ENCODE measurements around the gene RFX8.
"Not testable (repeated sequence)": the region's sequence is repeated elsewhere in the genome, so short reads cannot be mapped to it uniquely, and the experiment has no call there.

The RFX8 gene

GRCh38 chr2:101486258-101486701, 11.4 kb upstream of the RFX8 start:
- DNase-seq (ENCODE audit: low read depth): no peak

GRCh38 chr2:101485856-101486255, 10.9 kb upstream of the RFX8 start:
- no peak for DNase-seq (ENCODE audit: low read depth)

GRCh38 chr2:101480764-101481163, 5.9 kb upstream of the RFX8 start:
- no peak for DNase-seq (ENCODE audit: low read depth)

- no peak for DNase-seq (ENCODE audit: low read depth)
Observed at GRCh38 chr2:101479810-101480209, 4.9 kb upstream of the RFX8 start.

GRCh38 chr2:101479328-101479727, 4.4 kb upstream of the RFX8 start:
- no peak for DNase-seq (ENCODE audit: low read depth)

- DNase-seq (ENCODE audit: low read depth): no peak
Observed at GRCh38 chr2:101478181-101479001, 3.5 kb upstream of the RFX8 start.

- DNase-seq (ENCODE audit: low read depth): no peak
Observed at GRCh38 chr2:101477556-101477955, 2.6 kb upstream of the RFX8 start.

GRCh38 chr2:101476605-101477208, 1.8 kb upstream of the RFX8 start:
- DNase-seq (ENCODE audit: low read depth): no peak

- DNase-seq (ENCODE audit: low read depth): no peak
Observed at GRCh38 chr2:101473911-101474701, 806 bp downstream of the RFX8 start.

- DNase-seq (ENCODE audit: low read depth): no peak
Observed at GRCh38 chr2:101473591-101473910, 1.4 kb downstream of the RFX8 start.

GRCh38 chr2:101469863-101470262, 5.0 kb downstream of the RFX8 start:
- DNase-seq (ENCODE audit: low read depth): no peak

GRCh38 chr2:101467306-101467705, 7.6 kb downstream of the RFX8 start:
- no peak for DNase-seq (ENCODE audit: low read depth)

- no peak for DNase-seq (ENCODE audit: low read depth)
Observed at GRCh38 chr2:101466426-101466825, 8.5 kb downstream of the RFX8 start.

GRCh38 chr2:101464841-101465240, 10.1 kb downstream of the RFX8 start:
- DNase-seq (ENCODE audit: low read depth): no peak

- DNase-seq (ENCODE audit: low read depth): peak; percentile 42
Observed at GRCh38 chr2:101463911-101464641, 10.8 kb downstream of the RFX8 start.

GRCh38 chr2:101463421-101463820, 11.5 kb downstream of the RFX8 start:
- no peak for DNase-seq (ENCODE audit: low read depth)

GRCh38 chr2:101461381-101461780, 13.5 kb downstream of the RFX8 start:
- DNase-seq (ENCODE audit: low read depth): no peak

- not testable (repeated sequence) for DNase-seq (ENCODE audit: low read depth)
Observed at GRCh38 chr2:101454408-101454807, 20.5 kb downstream of the RFX8 start.

- no peak for DNase-seq (ENCODE audit: low read depth)
Observed at GRCh38 chr2:101450965-101451364, 23.9 kb downstream of the RFX8 start.

GRCh38 chr2:101446869-101447268, 28.0 kb downstream of the RFX8 start:
- DNase-seq (ENCODE audit: low read depth): no peak

GRCh38 chr2:101442667-101443061, 32.2 kb downstream of the RFX8 start:
- DNase-seq (ENCODE audit: low read depth): no peak

- no peak for DNase-seq (ENCODE audit: low read depth)
Observed at GRCh38 chr2:101442042-101442666, 32.8 kb downstream of the RFX8 start.
